Activated CD4-positive, alpha-beta T cell treated with anti-CD3 and anti-CD28 coated beads, Interleukin-2, amount 10 ng/mL, durations not matched to agents 24 days and 14 days (primary cell): ENCODE results near the gene SLC9A1. TPM values are rescaled to one million over a fixed set of nuclear protein-coding genes. Genes with fewer than 3 reads are reported as not detected.

Source experiments
- DNase-seq: peaks from one replicate; pipeline ENCODE4 v3.0.0; 2022
- H3K27ac Mint-ChIP-seq: one replicate; pipeline ENCODE4 v1.8.0; 2022; ENCODE audit warnings: mild to moderate bottlenecking, mixed read lengths
- H3K27me3 Mint-ChIP-seq: one replicate; pipeline ENCODE4 v1.8.0; 2022; ENCODE audit warnings: mixed read lengths
- H3K36me3 Mint-ChIP-seq: one replicate; pipeline ENCODE4 v1.8.0; 2022; ENCODE audit warnings: low read depth, mild to moderate bottlenecking, mixed read lengths
- H3K4me1 Mint-ChIP-seq: one replicate; pipeline ENCODE4 v1.8.0; 2021; ENCODE audit warnings: mixed read lengths
- H3K4me3 Mint-ChIP-seq: one replicate; pipeline ENCODE4 v1.8.0; 2022; ENCODE audit warnings: mild to moderate bottlenecking, moderate library complexity, mixed read lengths
- H3K9me3 Mint-ChIP-seq: one replicate; pipeline ENCODE4 v1.8.0; 2021; ENCODE audit warnings: mixed read lengths
- intact Hi-C: fragments of 100-400 bp; cut with micrococcal nuclease; formaldehyde crosslinking; loops from one replicate; pipeline ENCODE4 v1.15.1; 2023
- total RNA-seq: library from RNA; stranded (reverse); gene quantifications from 2 replicates; pipeline ENCODE4 v1.2.3, GENCODE V29; 2022

The SLC9A1 gene
- total RNA-seq, 1 donor from 2014 or later = 27.1 TPM

- peak overlapping the region; percentile 62 for H3K27ac Mint-ChIP-seq
- H3K4me1 Mint-ChIP-seq = peaks cover 17% of the 10 kb centered on the region
- DNase-seq = no peak
- H3K9me3 Mint-ChIP-seq = no peaks in the 10 kb centered on the region
- no peak overlapping the region for H3K4me3 Mint-ChIP-seq
- no peaks in the 10 kb centered on the region for H3K27me3 Mint-ChIP-seq
- intact Hi-C loops = no loop called here
- H3K36me3 Mint-ChIP-seq = peaks cover 10% of the 10 kb centered on the region
Measured at GRCh38 chr1:27101054-27101491, 53.9 kb downstream of the SLC9A1 start.

GRCh38 chr1:27100335-27101053 is 54.4 kb downstream of the SLC9A1 start:
- H3K4me3 Mint-ChIP-seq = no peak overlapping the region
- intact Hi-C loops = no loop called here
- no peak overlapping the region for H3K27ac Mint-ChIP-seq
- peaks cover 7% of the 10 kb centered on the region for H3K36me3 Mint-ChIP-seq
- no peaks in the 10 kb centered on the region for H3K9me3 Mint-ChIP-seq
- no peaks in the 10 kb centered on the region for H3K27me3 Mint-ChIP-seq
- H3K4me1 Mint-ChIP-seq = peaks cover 14% of the 10 kb centered on the region
- no peak for DNase-seq

- Mint-ChIP-seq H3K9me3 (no peaks in the 10 kb centered on the region), H3K36me3 (peaks cover 7% of the 10 kb centered on the region), H3K4me3 (no peak overlapping the region), H3K27me3 (no peaks in the 10 kb centered on the region), H3K27ac (peak overlapping the region; percentile 87), H3K4me1 (peaks cover 14% of the 10 kb centered on the region)
- intact Hi-C loops = no loop called here
- no peak for DNase-seq
Measured at GRCh38 chr1:27099587-27100334, 55.2 kb downstream of the SLC9A1 start.

GRCh38 chr1:27099135-27099586 is 55.8 kb downstream of the SLC9A1 start:
- DNase-seq = no peak
- Mint-ChIP-seq H3K36me3 (peaks cover 7% of the 10 kb centered on the region), H3K4me1 (peaks cover 14% of the 10 kb centered on the region), H3K4me3 (no peak overlapping the region), H3K27ac (peak overlapping the region; percentile 87), H3K9me3 (no peaks in the 10 kb centered on the region), H3K27me3 (no peaks in the 10 kb centered on the region)
- intact Hi-C loops = no loop called here

GRCh38 chr1:27098431-27099134 is 56.3 kb downstream of the SLC9A1 start:
- no peak for DNase-seq
- peaks cover 14% of the 10 kb centered on the region for H3K4me1 Mint-ChIP-seq
- peaks cover 5% of the 10 kb centered on the region for H3K36me3 Mint-ChIP-seq
- intact Hi-C loops = no loop called here
- H3K4me3 Mint-ChIP-seq = no peak overlapping the region
- peak overlapping the region; percentile 87 for H3K27ac Mint-ChIP-seq
- H3K27me3 Mint-ChIP-seq = no peaks in the 10 kb centered on the region
- H3K9me3 Mint-ChIP-seq = no peaks in the 10 kb centered on the region

- peak; percentile 94 for DNase-seq
- Mint-ChIP-seq H3K36me3 (peaks cover 2% of the 10 kb centered on the region), H3K4me3 (no peak overlapping the region), H3K27ac (no peak overlapping the region), H3K9me3 (no peaks in the 10 kb centered on the region), H3K27me3 (no peaks in the 10 kb centered on the region), H3K4me1 (peaks cover 14% of the 10 kb centered on the region)
- intact Hi-C loops = loop anchor here (1.0 kb wide), 2 partner anchors 53 to 100 kb away; no protein-coding TSS in a partner anchor
Measured at GRCh38 chr1:27097484-27097917, 57.4 kb downstream of the SLC9A1 start.

- peaks cover 2% of the 10 kb centered on the region for H3K36me3 Mint-ChIP-seq
- intact Hi-C loops = no loop called here
- no peaks in the 10 kb centered on the region for H3K27me3 Mint-ChIP-seq
- H3K4me3 Mint-ChIP-seq = no peak overlapping the region
- H3K9me3 Mint-ChIP-seq = no peaks in the 10 kb centered on the region
- H3K27ac Mint-ChIP-seq = no peak overlapping the region
- H3K4me1 Mint-ChIP-seq = peaks cover 14% of the 10 kb centered on the region
- DNase-seq = no peak
Measured at GRCh38 chr1:27095576-27095975, 59.3 kb downstream of the SLC9A1 start.

- no peaks in the 10 kb centered on the region for H3K9me3 Mint-ChIP-seq
- H3K36me3 Mint-ChIP-seq = no peaks in the 10 kb centered on the region
- no peak for DNase-seq
- intact Hi-C loops = no loop called here
- no peak overlapping the region for H3K27ac Mint-ChIP-seq
- H3K4me1 Mint-ChIP-seq = peaks cover 3% of the 10 kb centered on the region
- H3K4me3 Mint-ChIP-seq = no peak overlapping the region
- no peaks in the 10 kb centered on the region for H3K27me3 Mint-ChIP-seq
Measured at GRCh38 chr1:27092888-27093287, 62.0 kb downstream of the SLC9A1 start.

- no peak overlapping the region for H3K27ac Mint-ChIP-seq
- intact Hi-C loops = no loop called here
- no peaks in the 10 kb centered on the region for H3K27me3 Mint-ChIP-seq
- H3K4me1 Mint-ChIP-seq = no peaks in the 10 kb centered on the region
- no peak for DNase-seq
- H3K36me3 Mint-ChIP-seq = no peaks in the 10 kb centered on the region
- peaks cover 7% of the 10 kb centered on the region for H3K9me3 Mint-ChIP-seq
- no peak overlapping the region for H3K4me3 Mint-ChIP-seq
Measured at GRCh38 chr1:27090911-27091310, 64.0 kb downstream of the SLC9A1 start.

GRCh38 chr1:27087371-27088220 is 67.3 kb downstream of the SLC9A1 start:
- DNase-seq = no peak
- H3K4me3 Mint-ChIP-seq = no peak overlapping the region
- intact Hi-C loops = no loop called here
- H3K9me3 Mint-ChIP-seq = peaks cover 7% of the 10 kb centered on the region
- H3K4me1 Mint-ChIP-seq = peaks cover 3% of the 10 kb centered on the region
- peaks cover 2% of the 10 kb centered on the region for H3K27me3 Mint-ChIP-seq
- H3K36me3 Mint-ChIP-seq = no peaks in the 10 kb centered on the region
- H3K27ac Mint-ChIP-seq = no peak overlapping the region

- DNase-seq = no peak
- peaks cover 2% of the 10 kb centered on the region for H3K27me3 Mint-ChIP-seq
- intact Hi-C loops = no loop called here
- H3K9me3 Mint-ChIP-seq = peaks cover 7% of the 10 kb centered on the region
- no peaks in the 10 kb centered on the region for H3K36me3 Mint-ChIP-seq
- H3K4me1 Mint-ChIP-seq = peaks cover 3% of the 10 kb centered on the region
- H3K27ac Mint-ChIP-seq = peak overlapping the region; percentile 26
- no peak overlapping the region for H3K4me3 Mint-ChIP-seq
Measured at GRCh38 chr1:27086628-27087027, 68.3 kb downstream of the SLC9A1 start.

GRCh38 chr1:27086026-27086425 is 68.9 kb downstream of the SLC9A1 start:
- H3K36me3 Mint-ChIP-seq = no peaks in the 10 kb centered on the region
- peaks cover 7% of the 10 kb centered on the region for H3K9me3 Mint-ChIP-seq
- peaks cover 2% of the 10 kb centered on the region for H3K27me3 Mint-ChIP-seq
- H3K4me1 Mint-ChIP-seq = peaks cover 3% of the 10 kb centered on the region
- H3K4me3 Mint-ChIP-seq = no peak overlapping the region
- H3K27ac Mint-ChIP-seq = no peak overlapping the region
- intact Hi-C loops = no loop called here
- DNase-seq = no peak

- H3K36me3 Mint-ChIP-seq = no peaks in the 10 kb centered on the region
- H3K4me3 Mint-ChIP-seq = no peak overlapping the region
- H3K4me1 Mint-ChIP-seq = peaks cover 3% of the 10 kb centered on the region
- peaks cover 4% of the 10 kb centered on the region for H3K27me3 Mint-ChIP-seq
- peaks cover 7% of the 10 kb centered on the region for H3K9me3 Mint-ChIP-seq
- H3K27ac Mint-ChIP-seq = no peak overlapping the region
- intact Hi-C loops = no loop called here
- DNase-seq = no peak
Measured at GRCh38 chr1:27084107-27084506, 70.8 kb downstream of the SLC9A1 start.
